Renal pelvis (tissue), 12 donors: ENCODE results near the gene PWP1. TPM values are rescaled to one million over a fixed set of nuclear protein-coding genes. Genes with fewer than 3 reads are reported as not detected.
A peak's percentile ranks its signal among the peaks of the same experiment; 100 is the strongest.

Experiments used
- DNase-seq: peaks from one replicate; pipeline ENCODE4 v3.0.0-alpha.2; 2013
- long read RNA-seq, 16 experiments: transcript quantifications; one replicate each; lab custom pipeline, GENCODE V29; 2026
- polyA plus RNA-seq, 3 donors: library from polyadenylated mRNA; unstranded; fragments of 120-200 nt; gene quantifications; one replicate each; pipeline ENCODE4 v1.2.1, GENCODE V29; 2013; ENCODE audit not compliant: insufficient read length in 3 of 3

Gene PWP1
- polyA plus RNA-seq: 10 to 100 TPM; 50.7 to 57.4 (median 51.9) TPM
- long read RNA-seq, donor 1, transcript PWP1-201 (15 exons, 2,621 nt): major isoform, 18 of 18 reads
- long read RNA-seq, donor 1, partial matches to known transcripts: 0 of 18 reads
- long read RNA-seq, donor 1, other reads (novel, unspliced or antisense): 0 of 18 reads
- long read RNA-seq, donor 2, transcript PWP1-201 (15 exons, 2,621 nt): major isoform, 24 of 34 reads
- long read RNA-seq, donor 2, partial matches to known transcripts: 10 of 34 reads
- long read RNA-seq, donor 2, other reads (novel, unspliced or antisense): 0 of 34 reads
- long read RNA-seq, donor 3, transcript PWP1-201 (15 exons, 2,621 nt): major isoform, 11 of 11 reads
- long read RNA-seq, donor 3, partial matches to known transcripts: 0 of 11 reads
- long read RNA-seq, donor 3, other reads (novel, unspliced or antisense): 0 of 11 reads
- long read RNA-seq, donor 4, transcript PWP1-201 (15 exons, 2,621 nt): major isoform, 11 of 11 reads
- long read RNA-seq, donor 4, partial matches to known transcripts: 0 of 11 reads
- long read RNA-seq, donor 4, other reads (novel, unspliced or antisense): 0 of 11 reads
- long read RNA-seq, donor 5, transcript PWP1-201 (15 exons, 2,621 nt): major isoform, 7 of 7 reads
- long read RNA-seq, donor 5, partial matches to known transcripts: 0 of 7 reads
- long read RNA-seq, donor 5, other reads (novel, unspliced or antisense): 0 of 7 reads
- long read RNA-seq, donor 6, transcript PWP1-201 (15 exons, 2,621 nt): major isoform, 18 of 19 reads
- long read RNA-seq, donor 6, partial matches to known transcripts: 0 of 19 reads
- long read RNA-seq, donor 6, other reads (novel, unspliced or antisense): 0 of 19 reads
- long read RNA-seq, donor 7, transcript PWP1-201 (15 exons, 2,621 nt): major isoform, 20 of 60 reads
- long read RNA-seq, donor 7, partial matches to known transcripts: 35 of 60 reads
- long read RNA-seq, donor 7, other reads (novel, unspliced or antisense): 5 of 60 reads
- long read RNA-seq, donor 8, transcript PWP1-201 (15 exons, 2,621 nt): major isoform, 9 of 11 reads
- long read RNA-seq, donor 8, partial matches to known transcripts: 0 of 11 reads
- long read RNA-seq, donor 8, other reads (novel, unspliced or antisense): 0 of 11 reads
- long read RNA-seq, donor 9, transcript PWP1-201 (15 exons, 2,621 nt): major isoform, 19 of 32 reads
- long read RNA-seq, donor 9, partial matches to known transcripts: 8 of 32 reads
- long read RNA-seq, donor 9, other reads (novel, unspliced or antisense): 5 of 32 reads
- long read RNA-seq, donor 10, transcript PWP1-201 (15 exons, 2,621 nt): major isoform, 10 of 16 reads
- long read RNA-seq, donor 10, partial matches to known transcripts: 6 of 16 reads
- long read RNA-seq, donor 10, other reads (novel, unspliced or antisense): 0 of 16 reads
- long read RNA-seq, donor 11, transcript PWP1-201 (15 exons, 2,621 nt): major isoform, 7 of 13 reads
- long read RNA-seq, donor 11, partial matches to known transcripts: 6 of 13 reads
- long read RNA-seq, donor 11, other reads (novel, unspliced or antisense): 0 of 13 reads
- long read RNA-seq, donor 12, transcript PWP1-201 (15 exons, 2,621 nt): major isoform, 27 of 32 reads
- long read RNA-seq, donor 12, partial matches to known transcripts: 5 of 32 reads
- long read RNA-seq, donor 12, other reads (novel, unspliced or antisense): 0 of 32 reads
- long read RNA-seq, donor 13, transcript PWP1-201 (15 exons, 2,621 nt): major isoform, 5 of 13 reads
- long read RNA-seq, donor 13, partial matches to known transcripts: 0 of 13 reads
- long read RNA-seq, donor 13, other reads (novel, unspliced or antisense): 6 of 13 reads
- long read RNA-seq, donor 14: 0 reads
- long read RNA-seq, donor 15, transcript PWP1-201 (15 exons, 2,621 nt): major isoform, 17 of 25 reads
- long read RNA-seq, donor 15, partial matches to known transcripts: 8 of 25 reads
- long read RNA-seq, donor 15, other reads (novel, unspliced or antisense): 0 of 25 reads
- long read RNA-seq, donor 16, transcript PWP1-201 (15 exons, 2,621 nt): major isoform, 13 of 13 reads
- long read RNA-seq, donor 16, partial matches to known transcripts: 0 of 13 reads
- long read RNA-seq, donor 16, other reads (novel, unspliced or antisense): 0 of 13 reads

- peak; percentile 96 for DNase-seq
Observed at GRCh38 chr12:107685360-107686248, at the start of gene PWP1. Gene PWP1 (plus strand): TSS chr12:107685799. CDS start chr12:107685900, 101 bp downstream.

- DNase-seq: no peak
Observed at GRCh38 chr12:107641154-107641553, 44.4 kb upstream of the PWP1 start.

GRCh38 chr12:107642240-107642639, 43.4 kb upstream of the PWP1 start:
- no peak for DNase-seq

GRCh38 chr12:107645630-107646333, 39.8 kb upstream of the PWP1 start:
- DNase-seq: peak; percentile 42

- no peak for DNase-seq
Observed at GRCh38 chr12:107646436-107646835, 39.2 kb upstream of the PWP1 start.

GRCh38 chr12:107649661-107650061, 35.9 kb upstream of the PWP1 start:
- DNase-seq: peak; percentile 49

- DNase-seq: no peak
Observed at GRCh38 chr12:107650977-107651376, 34.6 kb upstream of the PWP1 start.

- no peak for DNase-seq
Observed at GRCh38 chr12:107651571-107652449, 33.8 kb upstream of the PWP1 start.

GRCh38 chr12:107653519-107653918, 32.1 kb upstream of the PWP1 start:
- no peak for DNase-seq

- no peak for DNase-seq
Observed at GRCh38 chr12:107654873-107655272, 30.7 kb upstream of the PWP1 start.

- no peak for DNase-seq
Observed at GRCh38 chr12:107655281-107656065, 30.1 kb upstream of the PWP1 start.

GRCh38 chr12:107656302-107656701, 29.3 kb upstream of the PWP1 start:
- no peak for DNase-seq

GRCh38 chr12:107657133-107657532, 28.5 kb upstream of the PWP1 start:
- DNase-seq: no peak

- no peak for DNase-seq
Observed at GRCh38 chr12:107657621-107658020, 28.0 kb upstream of the PWP1 start.

- no peak for DNase-seq
Observed at GRCh38 chr12:107660235-107660634, 25.4 kb upstream of the PWP1 start.

- DNase-seq: no peak
Observed at GRCh38 chr12:107660861-107661415, 24.7 kb upstream of the PWP1 start.
